Measurements from ENCODE around the gene OXT. TPM values are rescaled to one million over a fixed set of nuclear protein-coding genes. Genes with fewer than 3 reads are reported as not detected.
A peak's percentile ranks its signal among the peaks of the same experiment; 100 is the strongest.

Gene OXT
- total RNA-seq, 1 donor from 2014 or later, result not detected

- no peak for DNase-seq (ENCODE audit: low read depth)
These were observed 13.0 kb downstream of the OXT start, which contains the start of gene AVP for GRCh38 chr20:3084283-3084985. Gene AVP (minus strand): TSS chr20:3084724. CDS start chr20:3084674, 50 bp downstream.

GRCh38 chr20:3084986-3085360, 13.6 kb downstream of the OXT start:
- DNase-seq (ENCODE audit: low read depth), result no peak

- DNase-seq (ENCODE audit: low read depth), result no peak
These were observed 14.2 kb downstream of the OXT start for GRCh38 chr20:3085571-3086072.

GRCh38 chr20:3088031-3088430, 16.6 kb downstream of the OXT start:
- DNase-seq (ENCODE audit: low read depth), result no peak

GRCh38 chr20:3090565-3090964, 19.1 kb downstream of the OXT start:
- DNase-seq (ENCODE audit: low read depth), result no peak

GRCh38 chr20:3092611-3093379, 21.4 kb downstream of the OXT start:
- DNase-seq (ENCODE audit: low read depth), result no peak

- DNase-seq (ENCODE audit: low read depth), result no peak
These were observed 22.5 kb downstream of the OXT start for GRCh38 chr20:3093861-3094361.

- no peak for DNase-seq (ENCODE audit: low read depth)
These were observed 23.6 kb downstream of the OXT start for GRCh38 chr20:3094848-3095629.

GRCh38 chr20:3100480-3100879, 29.1 kb downstream of the OXT start:
- no peak for DNase-seq (ENCODE audit: low read depth)

- DNase-seq (ENCODE audit: low read depth), result no peak
These were observed 29.8 kb downstream of the OXT start for GRCh38 chr20:3101251-3101650.

- DNase-seq (ENCODE audit: low read depth), result peak; percentile 53
These were observed 30.5 kb downstream of the OXT start for GRCh38 chr20:3101737-3102574.

- DNase-seq (ENCODE audit: low read depth), result no peak
These were observed 31.4 kb downstream of the OXT start for GRCh38 chr20:3102575-3103368.

- no peak for DNase-seq (ENCODE audit: low read depth)
These were observed 32.1 kb downstream of the OXT start for GRCh38 chr20:3103369-3104032.

- no peak for DNase-seq (ENCODE audit: low read depth)
These were observed 34.1 kb downstream of the OXT start for GRCh38 chr20:3105256-3106137.

- DNase-seq (ENCODE audit: low read depth), result no peak
These were observed 34.8 kb downstream of the OXT start for GRCh38 chr20:3106185-3106584.

- peak; percentile 26 for DNase-seq (ENCODE audit: low read depth)
These were observed 35.4 kb downstream of the OXT start for GRCh38 chr20:3106658-3107463.

GRCh38 chr20:3107464-3108025, 36.1 kb downstream of the OXT start:
- no peak for DNase-seq (ENCODE audit: low read depth)

All from myocyte (in vitro differentiated cells).